IMR-90 (cell line): ENCODE data around the gene CPN1. TPM values are rescaled to one million over a fixed set of nuclear protein-coding genes. Genes with fewer than 3 reads are reported as not detected.

Experiments used
- ATAC-seq: fragments of 200-7000 bp; cut with Tn5 transposase; 2 replicates; pipeline ENCODE4 v1.9.1; 2020; ENCODE audit warnings: low read depth, mild to moderate bottlenecking, moderate library complexity
- BruUV-seq: library from RNA; stranded (reverse); fragments of 400-500 nt; replicated peaks from 2 replicates; lab custom pipeline; 2021; lab: Mats Ljungman, UMichigan
- CTCF ChIA-PET: fragments of 300-600 bp; formaldehyde crosslinking; extraction: SDS; loops from one replicate; lab custom pipeline; 2021; ENCODE audit warnings: antibody characterized with exemption; lab: Yijun Ruan, JAX
- POLR2A ChIA-PET: fragments of 300-600 bp; sonication (Branson Sonifier 250); formaldehyde crosslinking; loops from one replicate; lab custom pipeline; 2022; ENCODE audit warnings: antibody characterized with exemption; ENCODE audit not compliant: unreplicated experiment; lab: Charles Lee
- DNase-seq: peaks from one replicate; pipeline ENCODE4 v3.0.0; 2013
- H2AFZ ChIP-seq: replicated peaks from 2 replicates; pipeline ENCODE3; 2013; ENCODE audit warnings: low read length, mild to moderate bottlenecking; ENCODE audit not compliant: poor library complexity
- H2AK5ac ChIP-seq: 2 replicates; pipeline ENCODE4 v1.6.1; 2013; ENCODE audit warnings: low read depth, low read length, inconsistent platforms
- H2AK9ac ChIP-seq: replicated peaks from 2 replicates; pipeline ENCODE3; 2013; ENCODE audit warnings: mild to moderate bottlenecking, low read depth, low read length, moderate library complexity; ENCODE audit not compliant: poor library complexity
- H2BK120ac ChIP-seq: 2 replicates; pipeline ENCODE4 v1.6.1; 2013; ENCODE audit warnings: low read depth, low read length, inconsistent platforms
- H2BK15ac ChIP-seq: 3 replicates; pipeline ENCODE4 v1.6.1; 2013; ENCODE audit warnings: low read depth, low read length, inconsistent platforms
- H2BK20ac ChIP-seq: 2 replicates; pipeline ENCODE4 v1.6.1; 2013; ENCODE audit warnings: low read depth, mild to moderate bottlenecking, inconsistent platforms, low read length, moderate library complexity
- H2BK5ac ChIP-seq: 2 replicates; pipeline ENCODE4 v1.6.1; 2013; ENCODE audit warnings: mild to moderate bottlenecking, low read depth, low read length, inconsistent platforms; ENCODE audit not compliant: poor library complexity, severe bottlenecking
- H3K14ac ChIP-seq: replicated peaks from 2 replicates; pipeline ENCODE4 v1.6.1; 2013; ENCODE audit warnings: low read depth, low read length, inconsistent platforms
- H3K18ac ChIP-seq: 2 replicates; pipeline ENCODE4 v1.6.1; 2013; ENCODE audit warnings: low read depth, low read length, control low read depth
- H3K23ac ChIP-seq: 2 replicates; pipeline ENCODE4 v1.6.1; 2013; ENCODE audit warnings: low read depth, low read length, inconsistent platforms
- H3K27ac ChIP-seq: 2 replicates; pipeline ENCODE4 v1.5.1; 2013; ENCODE audit warnings: mild to moderate bottlenecking, control low read depth, low read length; ENCODE audit not compliant: insufficient read depth
- H3K27me3 ChIP-seq: 2 replicates; pipeline ENCODE4 v1.6.1; 2013; ENCODE audit warnings: low read length; ENCODE audit not compliant: control insufficient read depth, insufficient read depth
- H3K36me3 ChIP-seq: 2 replicates; pipeline ENCODE4 v1.6.1; 2013; ENCODE audit warnings: low read length, mixed read lengths; ENCODE audit not compliant: control insufficient read depth, insufficient read depth
- H3K4ac ChIP-seq: 2 replicates; pipeline ENCODE4 v1.6.1; 2013; ENCODE audit warnings: low read depth, low read length, inconsistent platforms
- H3K4me1 ChIP-seq: 2 replicates; pipeline ENCODE4 v1.6.1; 2013; ENCODE audit warnings: low read length, mixed read lengths; ENCODE audit not compliant: control insufficient read depth, insufficient read depth
- H3K4me2 ChIP-seq: 2 replicates; pipeline ENCODE4 v1.6.1; 2013; ENCODE audit warnings: low read depth, mild to moderate bottlenecking, control low read depth, low read length, moderate library complexity
- H3K4me3 ChIP-seq: 2 replicates; pipeline ENCODE4 v1.5.1; 2013; ENCODE audit warnings: low read depth, mild to moderate bottlenecking, control low read depth, low read length, moderate library complexity; ENCODE audit not compliant: insufficient read depth
- H3K56ac ChIP-seq: 2 replicates; pipeline ENCODE4 v1.6.1; 2013; ENCODE audit warnings: low read length, inconsistent platforms; ENCODE audit not compliant: insufficient read depth; ENCODE audit errors: extremely low read depth
- H3K79me1 ChIP-seq, 2 experiments: 2 replicates each; pipeline ENCODE4 v1.6.1; 2013; ENCODE audit warnings: low read length in 2 of 2, inconsistent platforms in 1 of 2, low read depth in 1 of 2
- H3K9ac ChIP-seq: 2 replicates; pipeline ENCODE4 v1.6.1; 2013; ENCODE audit warnings: low read depth, low read length, control low read depth
- H3K9me1 ChIP-seq: 2 replicates; pipeline ENCODE4 v1.6.1; 2013; ENCODE audit warnings: low read length, inconsistent platforms; ENCODE audit not compliant: insufficient read depth
- H3K9me3 ChIP-seq: 2 replicates; pipeline ENCODE4 v1.6.1; 2013; ENCODE audit warnings: low read length; ENCODE audit not compliant: control insufficient read depth, insufficient read depth
- H4K20me1 ChIP-seq: 2 replicates; pipeline ENCODE4 v1.6.1; 2013; ENCODE audit warnings: low read length, inconsistent platforms; ENCODE audit not compliant: insufficient read depth
- H4K5ac ChIP-seq: 2 replicates; pipeline ENCODE4 v1.6.1; 2013; ENCODE audit warnings: mild to moderate bottlenecking, low read depth, low read length, control low read depth
- H4K8ac ChIP-seq, 2 experiments: 2 replicates each; pipeline ENCODE4 v1.6.1; 2013; ENCODE audit warnings: low read depth in 2 of 2, low read length in 2 of 2, control low read depth in 1 of 2, inconsistent platforms in 1 of 2
- H4K91ac ChIP-seq: 2 replicates; pipeline ENCODE4 v1.6.1; 2013; ENCODE audit warnings: low read depth, low read length, inconsistent platforms; ENCODE audit not compliant: insufficient read depth
- BHLHE40 ChIP-seq: fragments of 150-350 bp; IDR thresholded peaks from 2 replicates; pipeline ENCODE4 v1.6.1; 2016; ENCODE audit warnings: mild to moderate bottlenecking, low read depth, low read length
- CTCF ChIP-seq: conservative IDR thresholded peaks from 2 replicates; pipeline ENCODE4 v1.5.1; 2012; ENCODE audit warnings: mild to moderate bottlenecking, low read depth, low read length, improper control_type of control experiment
- RAD21 ChIP-seq: IDR thresholded peaks from 2 replicates; pipeline ENCODE4 v1.6.1; 2012; ENCODE audit warnings: low read length, improper control_type of control experiment
- USF2 ChIP-seq: fragments of 150-350 bp; IDR thresholded peaks from 2 replicates; pipeline ENCODE4 v1.6.1; 2017; ENCODE audit warnings: mild to moderate bottlenecking, antibody characterized with exemption, low read length, low read depth
- WGBS, 2 experiments: methylation state at CpG; one replicate each; pipeline versions ENCODE4 v1.1.5 to v1.1.7; 2013; ENCODE audit warnings: missing lambda C conversion rate in 2 of 2; ENCODE audit not compliant: insufficient read length in 1 of 2; ENCODE audit errors: extremely low coverage in 2 of 2; 5-methylcytosine and 5-hydroxymethylcytosine counted together
- dilution Hi-C: fragments of 300-500 bp; cut with HindIII; formaldehyde crosslinking; loops from one replicate; pipeline ENCODE4 v1.14.3; 2018; ENCODE audit warnings: low sequenced_read_pairs; ENCODE audit not compliant: unreplicated experiment
- in situ Hi-C: fragments of 300-500 bp; cut with MboI; formaldehyde crosslinking; loops from 3 replicates; pipeline ENCODE4 v1.14.3; 2019; ENCODE audit warnings: low sequenced_read_pairs, inconsistent platforms, mixed read lengths
- intact Hi-C: fragments of 100-400 bp; cut with micrococcal nuclease; formaldehyde crosslinking; loops from 2 replicates; pipeline ENCODE4 v1.10.0; 2022
- polyA plus RNA-seq, 3 experiments: library from polyadenylated mRNA; depleted of rRNA; stranded (reverse); fragments of >200 nt; gene quantifications; 2 replicates each; pipeline ENCODE4 v1.2.3, GENCODE V29; 2012; ENCODE audit warnings: low replicate concordance in 1 of 3
- total RNA-seq: library from RNA; depleted of rRNA; stranded (reverse); fragments of >200 nt; gene quantifications from 2 replicates; pipeline ENCODE4 v1.2.3, GENCODE V29; 2012

The CPN1 gene
- total and polyA plus RNA-seq, 2 of the 4 experiments (the other 2 are of a cell fraction) = not detected

DNA sequence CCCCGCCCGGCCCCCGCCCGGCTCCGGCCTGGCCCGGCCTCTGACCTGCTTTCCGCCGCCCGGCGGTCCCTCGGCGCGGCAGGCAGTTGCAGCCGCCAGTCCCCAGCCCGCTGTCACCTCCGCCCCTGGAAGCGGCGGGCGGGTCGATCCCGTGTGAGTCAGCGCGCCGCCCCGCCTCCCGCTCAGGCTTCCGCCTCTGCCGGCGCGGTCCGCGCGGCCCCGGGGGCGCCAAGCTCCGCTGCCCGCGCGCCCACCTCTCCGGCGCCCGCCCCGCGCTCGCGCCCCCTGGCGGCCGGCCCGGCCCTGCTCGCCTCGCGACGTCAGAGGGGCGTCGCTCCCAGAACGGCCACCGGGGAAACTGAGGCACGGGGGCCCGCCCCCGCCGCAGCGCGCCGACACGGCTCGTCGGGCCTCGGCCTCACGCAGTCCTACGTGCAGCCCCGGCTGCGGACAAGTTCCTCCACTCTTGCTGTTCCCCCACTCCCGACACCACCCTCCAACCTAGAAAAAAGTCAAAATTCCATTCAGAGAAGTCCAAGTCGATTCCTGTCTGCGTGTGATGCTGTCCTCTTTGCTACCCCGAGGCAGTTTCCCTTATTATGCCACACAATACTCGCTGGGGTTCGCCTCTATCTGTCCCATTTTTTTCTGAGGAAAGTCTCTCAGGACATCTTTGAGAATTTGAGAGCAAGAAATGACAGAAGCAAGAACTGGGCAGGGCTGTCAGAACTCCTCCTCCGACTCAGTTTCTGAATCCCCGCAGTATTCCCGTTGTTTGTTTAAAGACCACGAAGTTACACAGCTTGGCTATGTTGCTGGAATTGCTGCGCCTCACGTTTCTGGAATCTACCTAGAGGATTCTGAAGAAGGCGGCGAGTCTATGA is 71.6 kb downstream of the CPN1 start, which contains the start of gene DNMBP (continued):
- peak; percentile 98 for TF ChIP-seq BHLHE40

DNA sequence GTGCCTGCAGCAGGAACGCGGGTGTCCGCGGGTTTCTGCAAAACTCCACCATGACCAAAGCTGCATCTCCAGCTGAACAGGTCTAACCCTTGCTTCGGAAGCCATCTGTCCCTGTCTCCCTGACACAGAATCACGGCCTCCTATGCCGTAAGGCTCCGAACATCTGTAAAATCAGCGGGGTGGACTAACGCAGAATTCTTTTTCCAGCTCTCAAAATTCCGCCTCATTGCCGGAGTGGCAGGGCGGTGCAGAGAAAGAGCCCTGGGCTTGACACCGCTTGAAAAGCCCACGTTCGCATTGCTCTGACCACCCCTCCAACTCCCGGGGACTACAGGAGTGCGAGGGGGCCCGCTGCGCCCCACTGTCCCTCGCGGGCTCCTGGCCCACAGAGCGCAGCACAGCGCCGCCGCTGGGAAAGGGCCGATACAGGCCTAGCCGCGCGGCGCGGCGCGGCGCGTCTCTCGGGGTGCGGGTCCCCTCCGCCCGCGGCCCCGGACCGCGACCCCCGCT is 72.3 kb downstream of the CPN1 start:
- Histone ChIP-seq H2AK5ac (peak overlapping the region; percentile 72; the same call in 1 of the 2 replicates), H3K9ac (peak overlapping the region; percentile 60), H3K4me3 (peak overlapping the region; percentile 70), H3K9me3 (no peaks in the 10 kb centered on the region), H3K27ac (peak overlapping the region; percentile 66), H3K27me3 (no peaks in the 10 kb centered on the region), H2BK20ac (peak overlapping the region; percentile 53; the same call in 1 of the 2 replicates), H3K23ac (peak overlapping the region; percentile 99), H2BK120ac (peak overlapping the region; percentile 83), H2BK5ac (peak overlapping the region; percentile 95), H3K14ac (peak overlapping the region; percentile 98), H4K20me1 (peaks cover 20% of the 10 kb centered on the region; the same call in 1 of the 2 replicates), H3K56ac (peak overlapping the region; percentile 83), H3K79me1 (peaks cover 13 to 22% of the 10 kb centered on the region in 2 experiments; a peak in 3 of 4 replicates), H3K4ac (peak overlapping the region; percentile 93), H4K5ac (peak overlapping the region; percentile 19; the same call in 1 of the 2 replicates), H2AK9ac (peak overlapping the region; percentile 95), H4K91ac (peak overlapping the region; percentile 85), H3K4me2 (peak overlapping the region; percentile 84), H3K9me1 (peaks cover 10% of the 10 kb centered on the region), H2AFZ (peak overlapping the region; percentile 94), H3K4me1 (peaks cover 15% of the 10 kb centered on the region), H3K36me3 (no peaks in the 10 kb centered on the region), H3K18ac (peak overlapping the region; percentile 49), H2BK15ac (peak overlapping the region; percentile 52; the same call in 2 of the 3 replicates), H4K8ac (peak overlapping the region; percentile 32 to 80; a peak in 1 of 4 replicates)
- in situ Hi-C loops (no loop called here), intact Hi-C loops (loop anchor here (2.0 to 5.0 kb wide), 4 partner anchors 33 to 162 kb away; no protein-coding TSS in a partner anchor), dilution Hi-C loops (no loop called here)
- POLR2A ChIA-PET = interaction anchor here (1.0 kb wide), 1 partner anchor 15 kb away, joined by 3 read pairs; no protein-coding TSS in a partner anchor
- TF ChIP-seq USF2 (no peak), CTCF (peak; percentile 50), RAD21 (peak; percentile 15; the same call in 1 of the 2 replicates)
- BruUV-seq = no TSS peak
- CTCF ChIA-PET = interaction anchor here (0.6 to 2.7 kb wide), 13 partner anchors 9 to 164 kb away, joined by 3 to 13 read pairs (median 4); no protein-coding TSS in a partner anchor
- WGBS, 2 experiments = 1% methylated on average over 32 of the region's 45 CpGs; no CpG with 5 or more reads in 1 of the 2 experiments
- ATAC-seq (peak; percentile 64), DNase-seq (no peak)
